HG03045 (cell line): ENCODE results near the gene LYRM7.

Source experiments
- ATAC-seq: cut with Tn5 transposase; IDR thresholded peaks from one replicate; pipeline ENCODE4 v1.9.1; 2021; ENCODE audit warnings: mild to moderate bottlenecking, moderate library complexity; ENCODE audit not compliant: unreplicated experiment

LYRM7 gene

DNA sequence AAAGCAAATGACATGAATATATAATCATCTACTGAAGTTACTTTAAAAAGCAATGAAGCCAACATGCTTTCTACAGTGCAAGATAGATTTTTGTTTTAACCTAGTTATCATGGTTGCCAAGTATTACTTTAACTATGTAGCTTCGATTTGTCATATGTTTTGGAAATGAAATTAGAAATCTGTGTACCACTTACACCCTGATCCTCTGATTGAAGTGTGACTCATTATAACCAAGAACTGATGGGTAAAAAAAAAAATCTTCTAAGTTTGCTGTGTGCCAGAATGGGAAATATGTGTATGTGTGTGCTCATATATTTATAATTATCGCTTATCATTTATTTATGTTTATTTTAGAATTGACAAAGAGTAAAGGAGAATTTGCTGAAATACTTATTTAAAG, 84.0 kb downstream of the LYRM7 start:
- no peak for ATAC-seq
